OCI-LY1 (cell line): ENCODE measurements around the gene KRTAP3-1.

Source experiments
- H2AFZ ChIP-seq: fragments of 200-600 bp; sonication (generic), shearing (Covaris generic); 2 replicates; pipeline ENCODE4 v1.6.0; 2014; ENCODE audit warnings: antibody characterized with exemption, mild to moderate bottlenecking, low read length
- H3F3A ChIP-seq: fragments of 200-600 bp; sonication (generic), shearing (Covaris generic); 2 replicates; pipeline ENCODE4 v1.6.0; 2014; ENCODE audit warnings: mild to moderate bottlenecking, antibody characterized with exemption, low read length, moderate library complexity; ENCODE audit not compliant: insufficient read depth
- H3K27ac ChIP-seq: fragments of 200-600 bp; sonication (generic); 2 replicates; pipeline ENCODE4 v1.5.1; 2014; ENCODE audit warnings: low read length, mixed run types, mild to moderate bottlenecking, low read depth; ENCODE audit not compliant: poor library complexity, severe bottlenecking
- H3K27me3 ChIP-seq: fragments of 200-600 bp; sonication (generic); 2 replicates; pipeline ENCODE4 v1.6.0; 2014; ENCODE audit warnings: antibody characterized with exemption, mild to moderate bottlenecking, low read length, moderate library complexity; ENCODE audit not compliant: insufficient read depth
- H3K36me3 ChIP-seq: fragments of 200-600 bp; sonication (generic); 2 replicates; pipeline ENCODE4 v1.6.1; 2014; ENCODE audit warnings: mild to moderate bottlenecking, antibody characterized with exemption, low read length, moderate library complexity, mixed read lengths; ENCODE audit not compliant: insufficient read depth
- H3K4me1 ChIP-seq: fragments of 200-600 bp; sonication (generic); 2 replicates; pipeline ENCODE4 v1.5.1; 2014; ENCODE audit warnings: mild to moderate bottlenecking, low read length, moderate library complexity; ENCODE audit not compliant: insufficient read depth, severe bottlenecking
- H3K4me2 ChIP-seq: fragments of 200-600 bp; sonication (generic), shearing (Covaris generic); 2 replicates; pipeline ENCODE4 v1.6.1; 2014; ENCODE audit warnings: low read length
- H3K4me3 ChIP-seq: fragments of 200-600 bp; sonication (generic); 2 replicates; pipeline ENCODE4 v1.5.1; 2014; ENCODE audit warnings: low read length, low read depth, mild to moderate bottlenecking, mixed read lengths; ENCODE audit not compliant: poor library complexity, severe bottlenecking
- H3K79me2 ChIP-seq: fragments of 200-600 bp; shearing (Covaris generic); 2 replicates; pipeline ENCODE4 v1.6.1; 2016; ENCODE audit warnings: mixed run types, low read length, mixed read lengths; ENCODE audit not compliant: insufficient read depth
- H3K9ac ChIP-seq: fragments of 200-600 bp; sonication (generic), shearing (Covaris generic); 2 replicates; pipeline ENCODE4 v1.6.1; 2014; ENCODE audit warnings: mild to moderate bottlenecking, low read length, mixed read lengths
- H3K9me2 ChIP-seq: fragments of 200-600 bp; sonication (generic), shearing (Covaris generic); 2 replicates; pipeline ENCODE4 v1.6.1; 2014; ENCODE audit warnings: low read depth, mild to moderate bottlenecking, low read length, mixed read lengths
- H3K9me3 ChIP-seq: fragments of 200-600 bp; shearing (Covaris generic); 2 replicates; pipeline ENCODE4 v1.6.1; 2014; ENCODE audit warnings: low read length, mixed read lengths
- H4K20me1 ChIP-seq: fragments of 200-600 bp; sonication (generic), shearing (Covaris generic); 2 replicates; pipeline ENCODE4 v1.6.0; 2016; ENCODE audit warnings: mild to moderate bottlenecking, low read length; ENCODE audit not compliant: insufficient read depth
- EZH2 ChIP-seq: fragments of 200-600 bp; sonication (generic), shearing (Covaris generic); IDR thresholded peaks from 2 replicates; pipeline ENCODE4 v1.8.0; 2017; ENCODE audit warnings: borderline replicate concordance, mixed run types, mild to moderate bottlenecking, antibody characterized with exemption, low read length, moderate library complexity, mixed read lengths
- TF ChIP-seq, protein P1 (sequence below): fragments of 200-600 bp; sonication (generic), shearing (Covaris generic); IDR thresholded peaks from 2 replicates; pipeline ENCODE4 v1.5.1; 2017; ENCODE audit warnings: mild to moderate bottlenecking, antibody characterized with exemption, low read length, moderate library complexity, mixed read lengths

KRTAP3-1 gene

DNA sequence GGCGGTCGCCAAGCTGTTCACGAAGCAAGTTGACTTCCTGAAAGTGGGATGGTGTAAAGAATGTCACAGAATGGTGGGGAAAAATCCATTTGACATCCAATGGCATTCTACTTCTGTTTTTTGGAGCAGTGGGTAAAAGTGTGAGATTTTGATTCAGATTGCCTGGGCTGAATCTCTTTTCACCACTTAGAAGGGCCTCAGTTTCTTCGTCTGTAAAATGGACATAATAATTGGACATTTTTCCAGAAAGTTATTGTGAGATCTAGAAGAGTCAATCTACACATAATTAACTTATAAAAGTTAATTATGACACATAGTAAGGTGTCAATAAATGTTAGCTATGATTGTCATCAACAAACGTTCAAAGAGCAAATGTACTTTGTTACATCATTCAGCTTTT is 27.8 kb downstream of the KRTAP3-1 start:
- Histone ChIP-seq H2AFZ (no peak overlapping the region), H3K4me1 (no peaks in the 10 kb centered on the region), H3K9me2 (no peaks in the 10 kb centered on the region), H3F3A (no peaks in the 10 kb centered on the region), H3K9ac (no peak overlapping the region), H3K36me3 (no peaks in the 10 kb centered on the region), H3K9me3 (no peaks in the 10 kb centered on the region), H3K27me3 (no peaks in the 10 kb centered on the region), H3K4me2 (no peak overlapping the region), H3K79me2 (no peaks in the 10 kb centered on the region), H4K20me1 (no peaks in the 10 kb centered on the region), H3K27ac (no peak overlapping the region), H3K4me3 (no peak overlapping the region)
- no peak for TF ChIP-seq EZH2
- TF ChIP-seq, protein P1, sequence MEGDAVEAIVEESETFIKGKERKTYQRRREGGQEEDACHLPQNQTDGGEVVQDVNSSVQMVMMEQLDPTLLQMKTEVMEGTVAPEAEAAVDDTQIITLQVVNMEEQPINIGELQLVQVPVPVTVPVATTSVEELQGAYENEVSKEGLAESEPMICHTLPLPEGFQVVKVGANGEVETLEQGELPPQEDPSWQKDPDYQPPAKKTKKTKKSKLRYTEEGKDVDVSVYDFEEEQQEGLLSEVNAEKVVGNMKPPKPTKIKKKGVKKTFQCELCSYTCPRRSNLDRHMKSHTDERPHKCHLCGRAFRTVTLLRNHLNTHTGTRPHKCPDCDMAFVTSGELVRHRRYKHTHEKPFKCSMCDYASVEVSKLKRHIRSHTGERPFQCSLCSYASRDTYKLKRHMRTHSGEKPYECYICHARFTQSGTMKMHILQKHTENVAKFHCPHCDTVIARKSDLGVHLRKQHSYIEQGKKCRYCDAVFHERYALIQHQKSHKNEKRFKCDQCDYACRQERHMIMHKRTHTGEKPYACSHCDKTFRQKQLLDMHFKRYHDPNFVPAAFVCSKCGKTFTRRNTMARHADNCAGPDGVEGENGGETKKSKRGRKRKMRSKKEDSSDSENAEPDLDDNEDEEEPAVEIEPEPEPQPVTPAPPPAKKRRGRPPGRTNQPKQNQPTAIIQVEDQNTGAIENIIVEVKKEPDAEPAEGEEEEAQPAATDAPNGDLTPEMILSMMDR: no peak

DNA sequence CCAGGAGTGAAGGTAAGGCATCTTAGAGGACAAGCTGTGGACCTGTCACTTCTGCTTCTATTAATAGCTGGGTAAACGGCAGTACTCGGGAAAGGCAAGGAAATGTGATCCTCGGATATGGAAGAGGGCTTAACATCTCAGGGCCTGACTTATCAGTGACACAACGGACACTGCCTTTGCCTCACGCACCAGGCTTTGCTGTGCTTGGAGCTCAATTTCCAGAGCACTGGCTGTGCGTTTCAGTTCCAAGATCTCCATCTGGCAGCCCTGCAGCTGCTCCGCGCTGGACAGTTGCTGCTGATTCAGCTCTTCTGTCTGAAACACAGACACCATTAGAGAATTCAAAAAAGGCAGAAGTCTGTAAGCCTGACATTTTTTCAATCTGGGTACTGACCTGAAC is 28.3 kb downstream of the KRTAP3-1 start:
- no peak overlapping the region for H3K9ac ChIP-seq
- no peaks in the 10 kb centered on the region for H3K4me1 ChIP-seq
- no peak overlapping the region for H3K4me2 ChIP-seq
- H3K36me3 ChIP-seq: no peaks in the 10 kb centered on the region
- H2AFZ ChIP-seq: no peak overlapping the region
- H3K27ac ChIP-seq: no peak overlapping the region
- no peak overlapping the region for H3K4me3 ChIP-seq
- no peaks in the 10 kb centered on the region for H3F3A ChIP-seq
- TF ChIP-seq, protein P1: no peak
- no peak for TF ChIP-seq EZH2
- H3K9me2 ChIP-seq: no peaks in the 10 kb centered on the region
- H3K27me3 ChIP-seq: no peaks in the 10 kb centered on the region
- H4K20me1 ChIP-seq: no peaks in the 10 kb centered on the region
- H3K79me2 ChIP-seq: no peaks in the 10 kb centered on the region
- no peaks in the 10 kb centered on the region for H3K9me3 ChIP-seq

DNA sequence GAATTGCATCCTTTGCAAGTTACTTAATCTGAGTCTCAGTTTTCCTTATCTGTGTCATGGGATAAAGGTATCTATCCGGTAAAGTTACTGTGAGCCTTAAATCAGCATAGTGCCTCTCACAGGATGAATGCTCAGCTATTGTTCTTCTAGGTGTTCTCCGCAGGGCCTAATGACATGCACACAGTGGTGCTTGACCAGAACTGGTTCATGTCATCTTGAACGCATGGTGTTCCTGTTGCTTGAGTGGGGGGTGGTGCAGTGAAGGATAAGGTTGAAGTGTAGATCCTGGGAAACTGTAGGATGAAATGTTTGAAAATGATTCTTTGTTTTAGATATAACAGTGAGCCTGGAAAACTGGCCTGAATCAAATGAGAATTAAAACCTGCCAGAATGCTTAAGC is 28.8 kb downstream of the KRTAP3-1 start:
- Histone ChIP-seq H3K4me1 (no peaks in the 10 kb centered on the region), H3K36me3 (no peaks in the 10 kb centered on the region), H3K9ac (no peak overlapping the region), H2AFZ (no peak overlapping the region), H3K4me2 (no peak overlapping the region), H4K20me1 (no peaks in the 10 kb centered on the region), H3K27ac (no peak overlapping the region), H3K9me3 (no peaks in the 10 kb centered on the region), H3K9me2 (no peaks in the 10 kb centered on the region), H3K79me2 (no peaks in the 10 kb centered on the region), H3K4me3 (no peak overlapping the region), H3F3A (no peaks in the 10 kb centered on the region), H3K27me3 (no peaks in the 10 kb centered on the region)
- TF ChIP-seq, protein P1: no peak
- TF ChIP-seq EZH2: no peak
